BJ (cell line): ENCODE measurements around the gene PPP1R9B. TPM values are rescaled to one million over a fixed set of nuclear protein-coding genes. Genes with fewer than 3 reads are reported as not detected.

Source experiments
- CTCF ChIA-PET: fragments of 350-600 bp; formaldehyde crosslinking; extraction: SDS; loops from one replicate; lab custom pipeline; 2021; ENCODE audit warnings: antibody characterized with exemption, inconsistent platforms; lab: Yijun Ruan, JAX
- POLR2A ChIA-PET: fragments of 300-600 bp; sonication (Branson Sonifier 250); formaldehyde crosslinking; extraction: SDS; loops from one replicate; lab custom pipeline; 2021; ENCODE audit warnings: antibody characterized with exemption; lab: Charles Lee
- DNase-seq: peaks from one replicate; pipeline ENCODE4 v3.0.0-alpha.2; 2011; ENCODE audit warnings: low read depth
- H3K27me3 ChIP-seq: 2 replicates; pipeline ENCODE4 v1.6.0; 2011; ENCODE audit warnings: low read length; ENCODE audit not compliant: control insufficient read depth, insufficient read depth
- H3K36me3 ChIP-seq: 2 replicates; pipeline ENCODE4 v1.5.1; 2011; ENCODE audit warnings: low read length; ENCODE audit not compliant: control insufficient read depth, insufficient read depth
- H3K4me3 ChIP-seq: 2 replicates; pipeline ENCODE4 v1.5.1; 2011; ENCODE audit warnings: low read depth, mild to moderate bottlenecking, control low read depth, low read length
- CTCF ChIP-seq: IDR thresholded peaks from 2 replicates; pipeline ENCODE4 v1.5.1; 2011; ENCODE audit warnings: low read depth, mild to moderate bottlenecking, control low read depth, inconsistent platforms, low read length, moderate library complexity; ENCODE audit not compliant: insufficient read depth
- polyA plus RNA-seq: library from polyadenylated mRNA; depleted of rRNA; stranded (reverse); fragments of >200 nt; gene quantifications from 2 replicates; pipeline ENCODE4 v1.2.3, GENCODE V29; 2011

The PPP1R9B gene
- polyA plus RNA-seq, 1 experiment: 17.2 TPM

- Histone ChIP-seq H3K4me3 (no peak overlapping the region), H3K36me3 (no peaks in the 10 kb centered on the region), H3K27me3 (no peaks in the 10 kb centered on the region)
- CTCF ChIA-PET: interaction anchor here (1.0 to 8.5 kb wide), 11 partner anchors 10 to 194 kb away, joined by 3 to 229 read pairs (median 13); partner anchors contain the start of genes COL1A1 and TMEM92
- no peak for TF ChIP-seq CTCF
- POLR2A ChIA-PET: no interaction called here
- no peak for DNase-seq
These were observed 17.8 kb upstream of the PPP1R9B start for GRCh38 chr17:50168319-50168718.

GRCh38 chr17:50167371-50167770, 16.9 kb upstream of the PPP1R9B start:
- POLR2A ChIA-PET: no interaction called here
- DNase-seq: no peak
- Histone ChIP-seq H3K4me3 (no peak overlapping the region), H3K36me3 (no peaks in the 10 kb centered on the region), H3K27me3 (no peaks in the 10 kb centered on the region)
- TF ChIP-seq CTCF: no peak
- CTCF ChIA-PET: interaction anchor here (1.0 to 8.5 kb wide), 4 partner anchors 12 to 129 kb away, joined by 3 to 229 read pairs (median 76); partner anchors contain the start of gene TMEM92

- POLR2A ChIA-PET: interaction anchor here (0.6 kb wide), 1 partner anchor 37 kb away, joined by 4 read pairs; no protein-coding TSS in a partner anchor
- CTCF ChIA-PET: interaction anchor here (0.6 to 8.5 kb wide), 10 partner anchors 11 to 229 kb away, joined by 3 to 229 read pairs (median 5); partner anchors contain the start of gene TMEM92
- DNase-seq: no peak
These were observed 16.2 kb upstream of the PPP1R9B start for GRCh38 chr17:50166518-50167181.

GRCh38 chr17:50165867-50166517, 15.5 kb upstream of the PPP1R9B start, which contains the start of gene SGCA:
Gene SGCA, plus strand, starts transcription at chr17:50166005. Its CDS starts 36 bp downstream, at chr17:50166041.
- DNase-seq: no peak
- no peak within 1 kb of the TSS for H3K4me3 ChIP-seq
- no peaks in the 10 kb centered on the region for H3K27me3 ChIP-seq
- no peaks in the 10 kb centered on the region for H3K36me3 ChIP-seq
- TF ChIP-seq CTCF: no peak
- ChIA-PET POLR2A (interaction anchor here (0.6 kb wide), 1 partner anchor 38 kb away, joined by 4 read pairs; no protein-coding TSS in a partner anchor), CTCF (interaction anchor here (0.5 to 7.0 kb wide), 12 partner anchors 12 to 230 kb away, joined by 3 to 229 read pairs (median 5); no protein-coding TSS in a partner anchor)

More at GRCh38 chr17:50166518-50167181, 16.2 kb upstream of the PPP1R9B start:
- no peaks in the 10 kb centered on the region for H3K36me3 ChIP-seq
- TF ChIP-seq CTCF: no peak
- H3K27me3 ChIP-seq: no peaks in the 10 kb centered on the region
- H3K4me3 ChIP-seq: no peak overlapping the region

GRCh38 chr17:50165466-50165865, 15.0 kb upstream of the PPP1R9B start:
- POLR2A ChIA-PET: no interaction called here
- no peak for DNase-seq
- no peak overlapping the region for H3K4me3 ChIP-seq
- CTCF ChIA-PET: interaction anchor here (0.5 to 7.0 kb wide), 11 partner anchors 12 to 231 kb away, joined by 3 to 229 read pairs (median 5); no protein-coding TSS in a partner anchor
- H3K36me3 ChIP-seq: no peaks in the 10 kb centered on the region
- no peak for TF ChIP-seq CTCF
- H3K27me3 ChIP-seq: no peaks in the 10 kb centered on the region
